ENCODE results near the gene FAM78B.

GRCh38 chr1:166066107-166066506, 100.7 kb downstream of the FAM78B start:
- TF ChIP-seq EZH2 (IDR thresholded peaks at IDR 0.05) (no peak), POLR2AphosphoS5 (IDR thresholded peaks at IDR 0.05; ENCODE audit: borderline replicate concordance, low read depth, low read length) (no peak)
